RKO (cell line): Measurements from ENCODE around the gene LIN7A.
"Not testable (repeated sequence)": the region's sequence is repeated elsewhere in the genome, so short reads cannot be mapped to it uniquely, and the experiment has no call there.

Source experiments
- DNase-seq: peaks from one replicate; pipeline ENCODE4 v3.0.0-alpha.2; 2016; ENCODE audit warnings: low spot score

The LIN7A gene

GRCh38 chr12:80920006-80920405, 17.7 kb downstream of the LIN7A start:
- no peak for DNase-seq

GRCh38 chr12:80917651-80918050, 20.1 kb downstream of the LIN7A start:
- no peak for DNase-seq

- no peak for DNase-seq
Observed at GRCh38 chr12:80912901-80913770, 24.6 kb downstream of the LIN7A start.

- no peak for DNase-seq
Observed at GRCh38 chr12:80909370-80909769, 28.4 kb downstream of the LIN7A start.

- DNase-seq: no peak
Observed at GRCh38 chr12:80902711-80903110, 35.0 kb downstream of the LIN7A start.

- no peak for DNase-seq
Observed at GRCh38 chr12:80901661-80902060, 36.1 kb downstream of the LIN7A start.

GRCh38 chr12:80895240-80895639, 42.5 kb downstream of the LIN7A start:
- DNase-seq: no peak

- no peak for DNase-seq
Observed at GRCh38 chr12:80894179-80894578, 43.6 kb downstream of the LIN7A start.

GRCh38 chr12:80892597-80893445, 44.9 kb downstream of the LIN7A start:
- no peak for DNase-seq

- DNase-seq: no peak
Observed at GRCh38 chr12:80884651-80885050, 53.1 kb downstream of the LIN7A start.

- DNase-seq: no peak
Observed at GRCh38 chr12:80881106-80881505, 56.6 kb downstream of the LIN7A start.

GRCh38 chr12:80878452-80878851, 59.3 kb downstream of the LIN7A start:
- DNase-seq: not testable (repeated sequence)

GRCh38 chr12:80877721-80878265, 59.9 kb downstream of the LIN7A start:
- no peak for DNase-seq

- DNase-seq: no peak
Observed at GRCh38 chr12:80872053-80872452, 65.7 kb downstream of the LIN7A start.

- no peak for DNase-seq
Observed at GRCh38 chr12:80869264-80869663, 68.5 kb downstream of the LIN7A start.

- no peak for DNase-seq
Observed at GRCh38 chr12:80868576-80868975, 69.2 kb downstream of the LIN7A start.

GRCh38 chr12:80867941-80868340, 69.8 kb downstream of the LIN7A start:
- no peak for DNase-seq

- no peak for DNase-seq
Observed at GRCh38 chr12:80864046-80864735, 73.5 kb downstream of the LIN7A start.

GRCh38 chr12:80862531-80862930, 75.2 kb downstream of the LIN7A start:
- DNase-seq: no peak

- no peak for DNase-seq
Observed at GRCh38 chr12:80861641-80862378, 75.9 kb downstream of the LIN7A start.

- no peak for DNase-seq
Observed at GRCh38 chr12:80860928-80861327, 76.8 kb downstream of the LIN7A start.
